ENCODE measurements around the gene RBM47.
"Not testable (repeated sequence)": the region's sequence is repeated elsewhere in the genome, so short reads cannot be mapped to it uniquely, and the experiment has no call there.

Gene RBM47

DNA sequence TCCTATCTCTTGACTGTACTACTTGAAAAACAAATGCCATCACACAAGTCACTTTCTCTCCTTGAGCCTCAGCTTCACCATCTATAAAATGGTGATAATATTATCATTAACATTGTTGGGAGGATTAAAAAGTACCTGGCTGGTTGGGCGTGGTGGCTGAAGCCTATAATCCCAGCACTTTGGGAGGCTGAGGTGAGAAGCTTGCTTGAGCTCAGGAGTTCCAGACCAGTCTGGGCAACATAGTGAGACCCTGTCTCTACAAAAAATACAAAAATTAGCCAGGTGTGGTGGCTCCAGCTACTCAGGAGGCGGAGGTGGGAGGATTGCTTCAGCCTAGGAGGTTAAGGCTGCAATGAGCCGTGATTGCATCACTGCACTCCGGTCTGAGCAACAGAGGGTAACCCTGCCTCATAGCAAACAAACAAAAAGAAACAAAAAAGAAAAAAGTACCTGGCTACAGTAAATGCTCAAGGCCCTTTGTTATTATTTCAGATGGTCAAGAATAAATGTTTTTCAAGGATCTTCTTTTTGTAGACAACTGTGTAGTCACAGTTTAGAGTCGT lies 174.2 kb downstream of the RBM47 start:
- in situ Hi-C loops (cut with MboI; ENCODE audit: low sequenced_read_pairs), result no loop called here

DNA sequence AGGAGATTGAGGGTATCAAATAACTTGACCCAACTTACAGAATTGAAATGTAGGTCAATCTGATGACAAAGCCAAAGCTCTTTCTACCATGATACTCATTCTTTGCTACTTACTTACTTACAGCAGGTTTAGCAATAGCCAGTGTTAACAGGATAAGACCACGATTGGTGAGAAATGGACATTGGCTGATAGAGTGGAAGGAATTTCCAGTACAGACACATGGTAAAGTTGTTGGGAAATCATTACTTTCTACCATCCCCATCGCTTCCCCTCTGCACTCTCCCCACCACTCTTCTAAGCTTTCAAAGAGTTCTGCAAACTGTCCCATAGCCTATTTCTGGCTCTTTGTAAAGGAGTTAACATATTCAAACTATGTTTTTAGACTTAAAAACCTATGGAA lies 174.8 kb downstream of the RBM47 start:
- in situ Hi-C loops (cut with MboI; ENCODE audit: low sequenced_read_pairs), result no loop called here

DNA sequence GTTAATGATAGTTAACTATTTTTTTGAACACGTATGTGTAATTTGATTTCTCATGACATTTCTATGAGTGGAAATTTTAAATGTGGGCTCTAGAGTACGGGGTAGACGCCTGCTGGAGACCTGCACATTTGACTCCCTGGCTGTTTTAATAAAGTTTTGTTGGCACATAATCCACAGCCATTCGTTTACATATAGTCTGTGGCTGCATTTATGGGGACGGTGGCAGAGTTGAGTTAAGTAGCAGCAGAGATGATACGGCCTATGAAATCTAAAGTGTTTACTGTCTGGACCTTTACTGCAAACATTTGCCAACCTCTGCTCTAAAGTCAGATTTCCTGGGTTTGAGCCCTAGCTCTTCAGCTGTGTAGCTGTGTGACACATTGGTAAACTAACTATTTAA lies 175.8 kb downstream of the RBM47 start:
- in situ Hi-C loops (cut with MboI; ENCODE audit: low sequenced_read_pairs), result no loop called here

GRCh38 chr4:40448875-40449274 lies 180.8 kb downstream of the RBM47 start:
- in situ Hi-C loops (cut with MboI; ENCODE audit: low sequenced_read_pairs), result no loop called here

DNA sequence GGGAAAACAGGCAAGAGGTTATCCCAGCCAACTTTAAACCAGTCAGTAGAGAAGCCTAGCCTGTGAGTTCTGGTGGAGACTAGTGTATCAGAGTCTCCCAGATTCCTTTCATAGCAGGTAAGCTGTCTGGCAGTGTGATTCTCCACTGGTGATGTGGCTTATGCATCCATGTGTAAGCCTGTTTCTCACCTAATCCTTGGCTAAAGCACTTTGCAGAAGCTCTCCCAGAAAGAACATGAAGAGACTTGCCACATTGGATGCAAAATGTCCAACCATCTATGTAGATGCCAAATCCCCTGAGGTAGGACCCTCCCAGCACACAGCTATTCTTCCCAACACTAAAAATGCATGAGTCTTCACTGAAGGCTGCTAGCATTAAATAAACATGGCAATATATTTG lies 182.8 kb downstream of the RBM47 start:
- in situ Hi-C loops (cut with MboI; ENCODE audit: low sequenced_read_pairs), result no loop called here

GRCh38 chr4:40446261-40446750 lies 183.4 kb downstream of the RBM47 start:
- in situ Hi-C loops (cut with MboI; ENCODE audit: low sequenced_read_pairs), result not testable (repeated sequence)

DNA sequence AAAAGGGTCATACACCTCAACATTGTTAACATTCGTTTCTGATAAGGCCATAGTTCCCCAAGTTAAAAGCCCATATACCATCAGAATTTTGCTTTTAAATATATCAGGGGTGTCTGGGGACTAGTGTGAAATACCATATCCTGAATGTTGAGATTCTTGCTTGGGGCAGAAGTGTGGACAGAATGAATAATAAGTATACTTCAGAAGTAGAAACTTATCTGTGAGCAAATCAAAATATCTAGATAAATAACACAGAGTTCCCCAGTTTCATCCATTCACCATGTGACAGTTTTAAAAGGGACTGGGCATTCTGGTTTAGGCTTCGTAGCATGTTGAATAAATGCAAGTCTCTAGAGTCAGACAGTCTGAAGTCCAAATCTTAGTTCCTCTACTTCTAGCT lies 184.0 kb downstream of the RBM47 start:
- in situ Hi-C loops (cut with MboI; ENCODE audit: low sequenced_read_pairs), result no loop called here

- in situ Hi-C loops (cut with MboI; ENCODE audit: low sequenced_read_pairs), result no loop called here
Measured at GRCh38 chr4:40441430-40441829, 188.2 kb downstream of the RBM47 start.

- in situ Hi-C loops (cut with MboI; ENCODE audit: low sequenced_read_pairs), result no loop called here
Measured at GRCh38 chr4:40439519-40439918, 190.1 kb downstream of the RBM47 start.

DNA sequence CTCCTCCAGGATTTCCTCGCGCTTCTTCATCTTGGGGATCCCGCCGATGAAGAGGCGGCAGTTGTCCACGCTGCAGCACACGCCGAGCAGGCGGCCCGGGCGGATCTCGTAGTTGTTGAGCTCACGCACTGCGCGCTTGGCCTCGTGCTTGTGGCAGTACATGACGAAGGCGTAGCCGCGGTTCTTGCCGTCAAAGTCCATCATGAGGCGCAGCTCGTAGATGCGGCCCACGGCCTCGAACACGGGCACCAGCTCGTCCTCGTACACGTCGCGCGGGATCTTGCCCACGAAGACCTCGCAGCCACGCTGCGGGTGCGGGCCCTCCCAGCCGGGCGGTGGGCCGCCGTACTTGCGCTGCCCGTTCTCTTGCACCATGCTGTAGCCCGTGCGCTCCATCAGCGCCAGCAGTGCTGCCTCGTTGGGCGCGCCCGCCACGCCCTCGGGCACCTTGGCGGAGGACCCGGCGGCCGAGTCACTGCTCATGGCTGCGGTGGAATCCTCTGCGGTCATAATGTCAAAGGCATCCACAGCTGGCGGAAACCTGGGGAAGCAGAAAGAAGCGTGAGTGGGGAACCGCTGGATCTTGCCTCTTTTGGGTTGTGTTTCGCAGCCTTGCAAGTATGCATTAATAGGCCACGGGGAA lies 191.2 kb downstream of the RBM47 start:
- in situ Hi-C loops (cut with MboI; ENCODE audit: low sequenced_read_pairs), result no loop called here

DNA sequence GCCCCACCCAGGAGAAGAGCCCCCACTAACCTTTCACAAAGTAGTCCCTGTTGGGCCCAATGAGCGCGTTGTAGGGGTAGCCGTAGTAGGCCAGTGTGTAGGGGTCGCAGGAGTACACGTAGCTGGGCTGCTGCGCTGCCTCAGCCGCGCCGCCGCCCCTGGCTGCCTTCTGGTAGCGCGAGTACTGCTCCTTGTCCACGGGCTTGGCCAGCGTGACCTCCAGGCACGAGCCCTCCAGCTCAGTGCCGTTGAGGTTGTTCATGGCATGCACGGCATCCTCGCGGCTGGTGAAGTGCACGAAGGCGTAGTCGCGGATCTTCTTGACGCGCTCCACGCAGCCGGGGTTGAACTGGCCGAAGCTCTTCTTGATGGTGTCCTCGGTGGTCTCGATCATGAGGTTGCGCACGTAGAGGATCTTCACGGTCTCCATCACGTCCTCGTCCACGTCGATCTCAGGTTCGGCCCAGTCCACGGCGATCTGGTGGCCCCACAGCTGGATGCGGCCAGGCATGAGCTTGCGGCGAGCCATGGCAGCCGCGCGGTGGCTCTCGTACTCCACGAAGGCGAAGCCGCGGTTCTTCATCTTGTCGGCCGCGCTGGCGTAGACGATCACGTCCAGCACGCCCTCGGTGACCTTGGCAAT lies 191.8 kb downstream of the RBM47 start:
- in situ Hi-C loops (cut with MboI; ENCODE audit: low sequenced_read_pairs), result no loop called here

- in situ Hi-C loops (cut with MboI; ENCODE audit: low sequenced_read_pairs), result not testable (repeated sequence)
Measured at GRCh38 chr4:40435306-40435705, 194.4 kb downstream of the RBM47 start.

- in situ Hi-C loops (cut with MboI; ENCODE audit: low sequenced_read_pairs), result no loop called here
Measured at GRCh38 chr4:40434126-40434687, 195.5 kb downstream of the RBM47 start.

DNA sequence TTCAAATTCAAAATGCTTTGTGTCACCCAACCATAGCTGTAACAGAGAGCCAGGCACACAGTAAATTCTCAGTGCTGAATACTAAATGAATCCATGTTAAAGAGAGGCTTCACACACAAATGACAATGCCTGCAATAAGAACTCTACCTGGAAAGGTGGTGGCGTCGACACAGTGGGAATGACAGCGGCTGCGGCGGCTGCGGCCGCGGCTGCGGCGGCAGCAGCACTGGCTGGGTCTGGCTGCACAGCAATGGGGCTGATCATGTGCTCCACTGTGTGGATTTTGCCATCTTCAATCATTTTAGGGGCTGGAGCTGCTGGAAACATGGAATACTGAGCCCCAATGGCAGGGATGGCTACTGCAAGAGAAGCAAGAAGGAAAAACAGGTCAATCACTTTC lies 197.2 kb downstream of the RBM47 start:
- in situ Hi-C loops (cut with MboI; ENCODE audit: low sequenced_read_pairs), result no loop called here

DNA sequence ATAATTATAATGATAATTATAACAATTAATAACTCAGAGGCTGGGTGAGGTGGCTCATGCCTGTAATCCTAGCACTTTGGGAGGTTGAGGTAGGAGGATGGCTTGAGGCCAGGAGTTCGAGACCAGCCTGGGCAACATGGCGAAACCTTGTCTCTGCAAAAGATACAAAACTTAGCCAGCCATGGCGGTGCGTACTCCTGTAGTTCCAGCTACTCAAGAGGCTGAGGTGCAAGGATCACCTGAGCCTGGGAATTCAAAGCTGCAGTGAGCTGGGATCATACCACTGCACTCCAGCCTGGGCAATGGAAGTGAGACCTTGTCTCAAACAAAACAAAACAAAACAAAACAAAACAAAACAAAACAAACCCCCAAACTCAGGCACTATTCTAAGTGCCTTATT lies 201.8 kb downstream of the RBM47 start:
- in situ Hi-C loops (cut with MboI; ENCODE audit: low sequenced_read_pairs), result not testable (repeated sequence)

GRCh38 chr4:40427128-40427527 lies 202.5 kb downstream of the RBM47 start:
- in situ Hi-C loops (cut with MboI; ENCODE audit: low sequenced_read_pairs), result no loop called here

GRCh38 chr4:40425799-40426574 lies 203.7 kb downstream of the RBM47 start:
- in situ Hi-C loops (cut with MboI; ENCODE audit: low sequenced_read_pairs), result no loop called here

DNA sequence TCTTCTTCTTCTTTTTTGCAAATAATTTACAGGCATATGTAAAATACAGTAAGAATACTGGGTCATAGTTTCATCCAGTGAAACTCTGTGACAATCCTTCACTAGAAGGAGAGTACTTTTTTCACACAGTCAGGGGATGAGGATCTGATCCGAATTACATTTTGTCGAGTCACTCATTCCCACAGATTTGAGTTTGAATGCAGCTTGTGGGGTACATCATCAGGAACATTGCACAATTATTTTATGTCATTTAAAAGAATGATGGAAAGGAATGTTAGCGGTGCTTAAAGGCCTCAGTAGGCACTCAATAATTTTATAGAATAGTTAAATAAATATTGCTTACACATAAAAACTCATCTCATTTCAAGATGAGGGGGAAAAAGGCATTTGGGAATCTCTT lies 205.9 kb downstream of the RBM47 start:
- in situ Hi-C loops (cut with MboI; ENCODE audit: low sequenced_read_pairs), result no loop called here

DNA sequence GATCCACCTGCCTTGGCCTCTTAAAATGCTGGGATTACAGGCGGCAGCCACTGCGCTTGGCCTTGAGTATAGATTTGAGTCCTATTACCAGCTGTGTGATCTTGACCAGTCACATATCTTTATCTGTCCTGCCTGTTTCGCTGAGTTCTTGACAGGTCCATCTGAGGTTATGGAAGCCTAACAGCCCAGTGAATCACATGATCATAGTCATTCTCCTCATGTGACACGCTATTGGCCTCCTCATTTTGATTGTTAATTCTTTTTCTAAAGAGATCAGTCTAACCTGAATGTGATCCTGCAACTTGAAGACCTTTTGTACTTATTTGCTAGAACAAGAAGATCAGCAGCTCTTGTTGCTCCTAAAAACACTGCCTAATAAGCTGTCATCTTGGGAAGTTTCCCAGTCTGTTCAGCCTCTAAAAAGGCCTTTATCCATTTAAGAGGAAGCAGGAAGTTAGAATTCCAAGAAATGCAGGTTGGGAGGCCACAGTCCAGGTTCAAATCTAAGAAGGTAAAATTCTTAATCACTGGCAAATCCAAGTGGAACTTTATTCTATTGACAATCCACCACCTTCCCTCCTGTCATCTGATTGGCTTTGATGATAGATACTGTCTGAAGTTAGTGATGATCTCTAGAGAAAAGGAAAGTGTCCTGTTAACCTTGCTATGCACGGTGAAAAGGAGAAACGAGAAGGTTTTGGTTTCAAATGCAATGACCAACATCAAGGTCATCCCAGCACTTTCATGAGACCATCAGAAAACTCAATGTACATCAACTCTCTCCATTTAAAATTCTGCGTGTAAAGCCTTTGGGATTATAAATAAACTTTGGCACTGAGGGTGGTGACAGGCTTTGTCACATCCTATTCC lies 207.6 kb downstream of the RBM47 start:
- in situ Hi-C loops (cut with MboI; ENCODE audit: low sequenced_read_pairs), result no loop called here

- in situ Hi-C loops (cut with MboI; ENCODE audit: low sequenced_read_pairs), result no loop called here
Measured at GRCh38 chr4:40419231-40419912, 210.3 kb downstream of the RBM47 start.

All from HL-60/S4 (cell line).